Activated T-cell treated with anti-CD3 and anti-CD28 coated beads, Interleukin-2, amount 50 U/mL, for 72 hours (primary cell): ENCODE results near the gene C9orf152. TPM values are rescaled to one million over a fixed set of nuclear protein-coding genes. Genes with fewer than 3 reads are reported as not detected.
"Not testable (repeated sequence)": the region's sequence is repeated elsewhere in the genome, so short reads cannot be mapped to it uniquely, and the experiment has no call there.

ENCODE experiments used
- ATAC-seq, 2 donors: fragments of 150-1000 bp; cut with Tn5 transposase; replicated peaks in 1 of 2; 2 replicates each; pipeline ENCODE4 v1.10.0; 2021; ENCODE audit warnings: moderate library complexity in 2 of 2, mild to moderate bottlenecking in 1 of 2
- DNase-seq, 2 donors: peaks; one replicate each; pipeline ENCODE4 v3.0.0; 2021 to 2022; ENCODE audit warnings: mixed read lengths in 1 of 2
- H3K27ac Mint-ChIP-seq: one replicate; pipeline ENCODE4 v1.8.0; 2022; ENCODE audit warnings: mild to moderate bottlenecking, moderate library complexity, mixed read lengths
- H3K27me3 Mint-ChIP-seq: one replicate; pipeline ENCODE4 v1.8.0; 2022; ENCODE audit warnings: low read depth, mixed read lengths
- H3K36me3 Mint-ChIP-seq, 2 donors: one replicate each; pipeline ENCODE4 v1.8.0; 2022; ENCODE audit warnings: mixed read lengths in 2 of 2, mild to moderate bottlenecking in 1 of 2; ENCODE audit not compliant: insufficient read depth in 2 of 2
- H3K4me1 Mint-ChIP-seq: one replicate; pipeline ENCODE4 v1.8.0; 2022; ENCODE audit warnings: low read depth, mixed read lengths
- H3K4me3 Mint-ChIP-seq, 2 donors: one replicate each; pipeline ENCODE4 v1.8.0; 2022; ENCODE audit warnings: mild to moderate bottlenecking in 2 of 2, mixed read lengths in 2 of 2, moderate library complexity in 2 of 2
- H3K9me3 Mint-ChIP-seq, 2 donors: one replicate each; pipeline ENCODE4 v1.8.0; 2022; ENCODE audit warnings: mixed read lengths in 2 of 2
- total RNA-seq, 2 donors: library from RNA; stranded (reverse); gene quantifications; one replicate each; pipeline ENCODE4 v1.2.3, GENCODE V29; 2022

C9orf152 gene
- total RNA-seq, 2 donors from 2014 or later, result not detected

GRCh38 chr9:110206389-110206788 lies 1.6 kb downstream of the C9orf152 start:
- no peak for ATAC-seq
- Mint-ChIP-seq H3K4me1 (no peaks in the 10 kb centered on the region), H3K9me3 (no peaks in the 10 kb centered on the region), H3K4me3 (no peak overlapping the region), H3K27ac (no peak overlapping the region), H3K27me3 (peaks cover 31% of the 10 kb centered on the region), H3K36me3 (no peaks in the 10 kb centered on the region)
- no peak for DNase-seq

GRCh38 chr9:110205612-110206011 lies 2.3 kb downstream of the C9orf152 start:
- H3K4me3 Mint-ChIP-seq, H3K4me1 Mint-ChIP-seq, ATAC-seq, H3K9me3 Mint-ChIP-seq, H3K27ac Mint-ChIP-seq, H3K36me3 Mint-ChIP-seq, DNase-seq: not testable (repeated sequence)
- H3K27me3 Mint-ChIP-seq, result peaks cover 31% of the 10 kb centered on the region

GRCh38 chr9:110202232-110202631 lies 5.7 kb downstream of the C9orf152 start:
- no peak overlapping the region for H3K27ac Mint-ChIP-seq
- H3K27me3 Mint-ChIP-seq, result peaks cover 17% of the 10 kb centered on the region
- H3K4me3 Mint-ChIP-seq, result no peak overlapping the region
- DNase-seq (no peak), ATAC-seq (no peak)
- no peaks in the 10 kb centered on the region for H3K9me3 Mint-ChIP-seq
- no peaks in the 10 kb centered on the region for H3K4me1 Mint-ChIP-seq
- H3K36me3 Mint-ChIP-seq, result no peaks in the 10 kb centered on the region

- H3K4me1 Mint-ChIP-seq, result no peaks in the 10 kb centered on the region
- H3K27me3 Mint-ChIP-seq, result peaks cover 8% of the 10 kb centered on the region
- ATAC-seq (no peak), DNase-seq (no peak)
- no peaks in the 10 kb centered on the region for H3K36me3 Mint-ChIP-seq
- H3K9me3 Mint-ChIP-seq, result no peaks in the 10 kb centered on the region
- no peak overlapping the region for H3K27ac Mint-ChIP-seq
- no peak overlapping the region for H3K4me3 Mint-ChIP-seq
Observed at GRCh38 chr9:110199643-110200042, 8.3 kb downstream of the C9orf152 start.

- no peak overlapping the region for H3K4me3 Mint-ChIP-seq
- no peaks in the 10 kb centered on the region for H3K36me3 Mint-ChIP-seq
- ATAC-seq (no peak), DNase-seq (no peak)
- H3K27ac Mint-ChIP-seq, result no peak overlapping the region
- peaks cover 1% of the 10 kb centered on the region for H3K27me3 Mint-ChIP-seq
- no peaks in the 10 kb centered on the region for H3K9me3 Mint-ChIP-seq
- H3K4me1 Mint-ChIP-seq, result no peaks in the 10 kb centered on the region
Observed at GRCh38 chr9:110198357-110198756, 9.6 kb downstream of the C9orf152 start.

GRCh38 chr9:110197330-110198187 lies 10.4 kb downstream of the C9orf152 start:
- no peak for ATAC-seq
- no peaks in the 10 kb centered on the region for H3K36me3 Mint-ChIP-seq

GRCh38 chr9:110196084-110196499 lies 11.9 kb downstream of the C9orf152 start:
- not testable (repeated sequence) for H3K9me3 Mint-ChIP-seq, ATAC-seq, H3K27me3 Mint-ChIP-seq, H3K4me1 Mint-ChIP-seq, DNase-seq, H3K36me3 Mint-ChIP-seq, H3K27ac Mint-ChIP-seq, H3K4me3 Mint-ChIP-seq

More at GRCh38 chr9:110197330-110198187, 10.4 kb downstream of the C9orf152 start:
- no peak overlapping the region for H3K4me3 Mint-ChIP-seq
- H3K4me1 Mint-ChIP-seq, result peaks cover under 1% of the 10 kb centered on the region
- DNase-seq, result no peak
- H3K27ac Mint-ChIP-seq, result no peak overlapping the region
- no peaks in the 10 kb centered on the region for H3K27me3 Mint-ChIP-seq
- no peaks in the 10 kb centered on the region for H3K9me3 Mint-ChIP-seq

- Mint-ChIP-seq H3K36me3 (no peaks in the 10 kb centered on the region), H3K9me3 (no peaks in the 10 kb centered on the region), H3K4me3 (no peak overlapping the region), H3K27me3 (no peaks in the 10 kb centered on the region), H3K4me1 (peaks cover 4% of the 10 kb centered on the region), H3K27ac (no peak overlapping the region)
- ATAC-seq (no peak), DNase-seq (no peak)
Observed at GRCh38 chr9:110192531-110193261, 15.3 kb downstream of the C9orf152 start.

GRCh38 chr9:110191615-110192014 lies 16.3 kb downstream of the C9orf152 start:
- DNase-seq (no peak), ATAC-seq (no peak)
- H3K9me3 Mint-ChIP-seq, result no peaks in the 10 kb centered on the region

GRCh38 chr9:110189559-110190320 lies 18.2 kb downstream of the C9orf152 start:
- Mint-ChIP-seq H3K4me1 (peaks cover 9% of the 10 kb centered on the region), H3K27me3 (no peaks in the 10 kb centered on the region), H3K36me3 (no peaks in the 10 kb centered on the region), H3K27ac (no peak overlapping the region), H3K4me3 (no peak overlapping the region), H3K9me3 (no peaks in the 10 kb centered on the region)
- no peak for DNase-seq
- no peak for ATAC-seq

More at GRCh38 chr9:110191615-110192014, 16.3 kb downstream of the C9orf152 start:
- Mint-ChIP-seq H3K27me3 (no peaks in the 10 kb centered on the region), H3K4me3 (no peak overlapping the region), H3K4me1 (peaks cover 4% of the 10 kb centered on the region), H3K27ac (no peak overlapping the region), H3K36me3 (no peaks in the 10 kb centered on the region)

GRCh38 chr9:110188991-110189390 lies 19.0 kb downstream of the C9orf152 start:
- ATAC-seq, result no peak
- Mint-ChIP-seq H3K36me3 (no peaks in the 10 kb centered on the region), H3K4me1 (peaks cover 9% of the 10 kb centered on the region), H3K27me3 (no peaks in the 10 kb centered on the region), H3K9me3 (no peaks in the 10 kb centered on the region), H3K4me3 (no peak overlapping the region), H3K27ac (no peak overlapping the region)
- no peak for DNase-seq

- H3K4me3 Mint-ChIP-seq, result no peak overlapping the region
- no peak overlapping the region for H3K27ac Mint-ChIP-seq
- no peaks in the 10 kb centered on the region for H3K27me3 Mint-ChIP-seq
- H3K4me1 Mint-ChIP-seq, result peaks cover 9% of the 10 kb centered on the region
- DNase-seq, result no peak
- ATAC-seq, result no peak
- no peaks in the 10 kb centered on the region for H3K36me3 Mint-ChIP-seq
- no peaks in the 10 kb centered on the region for H3K9me3 Mint-ChIP-seq
Observed at GRCh38 chr9:110188101-110188500, 19.9 kb downstream of the C9orf152 start.

GRCh38 chr9:110187126-110187525 lies 20.8 kb downstream of the C9orf152 start:
- ATAC-seq (no peak), DNase-seq (no peak)
- Mint-ChIP-seq H3K9me3 (no peaks in the 10 kb centered on the region), H3K4me3 (no peak overlapping the region), H3K27ac (no peak overlapping the region), H3K36me3 (no peaks in the 10 kb centered on the region), H3K4me1 (peaks cover 6% of the 10 kb centered on the region), H3K27me3 (no peaks in the 10 kb centered on the region)
